H9 (cell line): ENCODE results near the gene EFCAB6. TPM values are rescaled to one million over a fixed set of nuclear protein-coding genes. Genes with fewer than 3 reads are reported as not detected.

Experiments
- DNase-seq: peaks from one replicate; pipeline ENCODE4 v3.0.0-alpha.2; 2017
- H2AFZ ChIP-seq: one replicate; pipeline ENCODE4 v1.6.1; 2013; ENCODE audit warnings: mild to moderate bottlenecking, low read length, control low read depth, moderate library complexity
- H2AK5ac ChIP-seq: 2 replicates; pipeline ENCODE4 v1.6.1; 2013; ENCODE audit warnings: low read length, control low read depth, mixed read lengths; ENCODE audit not compliant: insufficient read length
- H2BK120ac ChIP-seq: one replicate; pipeline ENCODE4 v1.6.1; 2013; ENCODE audit warnings: low read depth, mild to moderate bottlenecking, low read length, control low read depth, inconsistent platforms; ENCODE audit not compliant: poor library complexity, severe bottlenecking
- H2BK12ac ChIP-seq: 2 replicates; pipeline ENCODE4 v1.6.1; 2013; ENCODE audit warnings: low read length, control low read depth, mixed read lengths, low read depth; ENCODE audit not compliant: insufficient read length
- H2BK15ac ChIP-seq: 2 replicates; pipeline ENCODE4 v1.6.1; 2013; ENCODE audit warnings: low read depth, low read length, control low read depth
- H2BK20ac ChIP-seq: one replicate; pipeline ENCODE4 v1.6.1; 2013; ENCODE audit warnings: low read depth, mild to moderate bottlenecking, low read length, control low read depth, inconsistent platforms; ENCODE audit not compliant: poor library complexity, severe bottlenecking
- H2BK5ac ChIP-seq: 2 replicates; pipeline ENCODE4 v1.6.1; 2013; ENCODE audit warnings: low read length, control low read depth, mixed read lengths; ENCODE audit not compliant: insufficient read length
- H3K14ac ChIP-seq: 2 replicates; pipeline ENCODE4 v1.6.1; 2013; ENCODE audit warnings: low read length, control low read depth; ENCODE audit not compliant: insufficient read depth
- H3K18ac ChIP-seq: 2 replicates; pipeline ENCODE4 v1.6.1; 2013; ENCODE audit warnings: low read depth, mild to moderate bottlenecking, mixed read lengths, low read length, control low read depth; ENCODE audit not compliant: insufficient read length
- H3K23ac ChIP-seq: 2 replicates; pipeline ENCODE4 v1.6.1; 2013; ENCODE audit warnings: low read length, control low read depth, mixed read lengths, low read depth; ENCODE audit not compliant: insufficient read length
- H3K23me2 ChIP-seq: 2 replicates; pipeline ENCODE4 v1.6.1; 2013; ENCODE audit warnings: low read depth, mild to moderate bottlenecking, mixed read lengths, low read length, control low read depth; ENCODE audit not compliant: insufficient read length, poor library complexity, severe bottlenecking
- H3K27ac ChIP-seq: 2 replicates; pipeline ENCODE4 v1.5.1; 2013; ENCODE audit warnings: low read length, control low read depth, mixed read lengths, low read depth; ENCODE audit not compliant: insufficient read length
- H3K27me3 ChIP-seq: 2 replicates; pipeline ENCODE4 v1.6.1; 2013; ENCODE audit warnings: low read length, control low read depth, inconsistent platforms; ENCODE audit not compliant: insufficient read depth
- H3K4ac ChIP-seq: 2 replicates; pipeline ENCODE4 v1.6.1; 2013; ENCODE audit warnings: low read depth, mild to moderate bottlenecking, control low read depth, inconsistent platforms, low read length, moderate library complexity
- H3K4me1 ChIP-seq: 2 replicates; pipeline ENCODE4 v1.6.1; 2013; ENCODE audit warnings: low read length, control low read depth, inconsistent platforms; ENCODE audit not compliant: insufficient read depth
- H3K4me2 ChIP-seq: 2 replicates; pipeline ENCODE4 v1.6.1; 2013; ENCODE audit warnings: low read length, control low read depth, mixed read lengths; ENCODE audit not compliant: insufficient read length, insufficient read depth
- H3K56ac ChIP-seq: 2 replicates; pipeline ENCODE4 v1.6.1; 2013; ENCODE audit warnings: low read depth, mild to moderate bottlenecking, mixed read lengths, low read length, control low read depth; ENCODE audit not compliant: insufficient read length
- H3K79me1 ChIP-seq: 2 replicates; pipeline ENCODE4 v1.6.1; 2013; ENCODE audit warnings: low read depth, mild to moderate bottlenecking, moderate library complexity, low read length, control low read depth, inconsistent platforms; ENCODE audit not compliant: insufficient read depth, poor library complexity, severe bottlenecking
- H3K79me2 ChIP-seq: 2 replicates; pipeline ENCODE4 v1.6.1; 2013; ENCODE audit warnings: low read length, control low read depth, inconsistent platforms; ENCODE audit not compliant: insufficient read depth
- H3K9ac ChIP-seq: 2 replicates; pipeline ENCODE4 v1.6.1; 2013; ENCODE audit warnings: low read length, control low read depth, mixed read lengths; ENCODE audit not compliant: insufficient read length; ENCODE audit errors: extremely low read depth
- H3K9me3 ChIP-seq: one replicate; pipeline ENCODE4 v1.6.1; 2013; ENCODE audit warnings: low read depth, low read length, inconsistent platforms; ENCODE audit not compliant: control insufficient read depth
- H3T11ph ChIP-seq: one replicate; pipeline ENCODE4 v1.6.1; 2013; ENCODE audit warnings: mild to moderate bottlenecking, low read length, control low read depth, inconsistent platforms
- H4K20me1 ChIP-seq: one replicate; pipeline ENCODE4 v1.6.1; 2013; ENCODE audit not compliant: control insufficient read depth, insufficient read length, insufficient read depth
- H4K5ac ChIP-seq: 2 replicates; pipeline ENCODE4 v1.6.1; 2013; ENCODE audit warnings: low read depth, mild to moderate bottlenecking, mixed read lengths, low read length, control low read depth; ENCODE audit not compliant: insufficient read length
- H4K8ac ChIP-seq: replicated peaks from 2 replicates; pipeline ENCODE4 v1.6.1; 2013; ENCODE audit warnings: low read length, control low read depth, mixed read lengths, low read depth; ENCODE audit not compliant: insufficient read length
- H4K91ac ChIP-seq: 2 replicates; pipeline ENCODE4 v1.6.1; 2013; ENCODE audit warnings: low read depth, mild to moderate bottlenecking, moderate library complexity, mixed read lengths, low read length, control low read depth; ENCODE audit not compliant: insufficient read length
- H3K27ac Mint-ChIP-seq, 3 experiments: 2 replicates in 2 of 3; 3 replicates in 1 of 3; pipeline ENCODE4 v1.8.0; 2020 to 2021; ENCODE audit warnings: mixed read lengths in 3 of 3, mild to moderate bottlenecking in 1 of 3, moderate library complexity in 1 of 3
- H3K27me3 Mint-ChIP-seq: 2 replicates; pipeline ENCODE4 v1.8.0; 2021; ENCODE audit warnings: low read depth, mild to moderate bottlenecking, moderate library complexity, mixed read lengths
- H3K36me3 Mint-ChIP-seq, 3 experiments: 2 replicates in 2 of 3; 3 replicates in 1 of 3; pipeline ENCODE4 v1.8.0; 2020 to 2021; ENCODE audit warnings: low read depth in 3 of 3, mixed read lengths in 3 of 3; ENCODE audit not compliant: insufficient read depth in 1 of 3
- H3K4me1 Mint-ChIP-seq, 2 experiments: 2 replicates each; pipeline ENCODE4 v1.8.0; 2020; ENCODE audit warnings: mixed read lengths in 2 of 2
- H3K4me3 Mint-ChIP-seq, 2 experiments: 2 replicates in 1 of 2; 3 replicates in 1 of 2; pipeline ENCODE4 v1.8.0; 2020 to 2021; ENCODE audit warnings: mild to moderate bottlenecking in 2 of 2, mixed read lengths in 2 of 2, moderate library complexity in 1 of 2
- H3K9me3 Mint-ChIP-seq, 2 experiments: 2 replicates in 1 of 2; 3 replicates in 1 of 2; pipeline ENCODE4 v1.8.0; 2020; ENCODE audit warnings: mild to moderate bottlenecking in 2 of 2, mixed read lengths in 2 of 2, moderate library complexity in 1 of 2
- CTCF ChIP-seq: fragments of 200-600 bp; sonication (generic); conservative IDR thresholded peaks from 3 replicates; pipeline ENCODE4 v1.8.0; 2021; ENCODE audit warnings: antibody characterized with exemption, mild to moderate bottlenecking
- WGBS: extraction: QIAGEN DNeasy Blood & Tissue Kit; methylation state at CpG from one replicate; pipeline ENCODE4 v1.1.7; 2013; ENCODE audit warnings: missing lambda C conversion rate, low lambda C conversion rate, mixed read lengths; ENCODE audit not compliant: insufficient read length; ENCODE audit errors: extremely low coverage; 5-methylcytosine and 5-hydroxymethylcytosine counted together
- total RNA-seq: library from RNA; stranded (reverse); gene quantifications from 2 replicates; pipeline ENCODE4 v1.2.1, GENCODE V29; 2021

EFCAB6 gene
- total RNA-seq, 1 experiment from 2014 or later = 0.31 TPM

- no peak overlapping the region for H3K4ac ChIP-seq
- H3K4me2 ChIP-seq = no peak overlapping the region
- no peak overlapping the region; a peak in 1 of 7 replicates for H3K27ac Mint-ChIP-seq
- H4K20me1 ChIP-seq = no peaks in the 10 kb centered on the region
- H3K36me3 Mint-ChIP-seq = peaks cover 0 to 11% (median 2%) of the 10 kb centered on the region in 3 experiments; a peak in 3 of 7 replicates
- H3K23me2 ChIP-seq = no peaks in the 10 kb centered on the region
- H3K4me3 Mint-ChIP-seq = no peak overlapping the region
- H3K14ac ChIP-seq = no peak overlapping the region
- TF ChIP-seq CTCF = no peak
- no peak for DNase-seq
- H3K23ac ChIP-seq = no peak overlapping the region
- no peak overlapping the region for H2BK12ac ChIP-seq
- no peak overlapping the region for H2BK120ac ChIP-seq
- H3K9me3 Mint-ChIP-seq = peaks cover 12 to 22% of the 10 kb centered on the region in 2 experiments
- no peak overlapping the region for H3T11ph ChIP-seq
- no peak overlapping the region for H4K5ac ChIP-seq
- H3K4me1 ChIP-seq = no peaks in the 10 kb centered on the region
- H4K8ac ChIP-seq = no peak overlapping the region
- WGBS = 100% methylated on average over 1 of the region's 3 CpGs
- no peaks in the 10 kb centered on the region for H3K9me3 ChIP-seq
- H2BK5ac ChIP-seq = no peak overlapping the region
- H3K79me2 ChIP-seq = no peaks in the 10 kb centered on the region
- H3K4me1 Mint-ChIP-seq = no peaks in the 10 kb centered on the region
- H3K27me3 ChIP-seq = no peaks in the 10 kb centered on the region
- H3K27ac ChIP-seq = no peak overlapping the region
- peaks cover 10% of the 10 kb centered on the region for H3K27me3 Mint-ChIP-seq
- H3K9ac ChIP-seq = no peak overlapping the region
- H3K56ac ChIP-seq = no peak overlapping the region
- no peaks in the 10 kb centered on the region for H3K79me1 ChIP-seq
- no peak overlapping the region for H2AK5ac ChIP-seq
- H3K18ac ChIP-seq = no peak overlapping the region
- H2BK20ac ChIP-seq = no peak overlapping the region
- no peak overlapping the region for H2AFZ ChIP-seq
- H2BK15ac ChIP-seq = no peak overlapping the region
- no peak overlapping the region for H4K91ac ChIP-seq
Measured at GRCh38 chr22:43491177-43491576, 320.9 kb downstream of the EFCAB6 start.
